Measurements from ENCODE around the gene KIAA2012. TPM values are rescaled to one million over a fixed set of nuclear protein-coding genes. Genes with fewer than 3 reads are reported as not detected.

The KIAA2012 gene
- total RNA-seq, 2 experiments from 2014 or later: not detected

- CTCF ChIA-PET: no interaction called here
- Mint-ChIP-seq H3K27me3 (ENCODE audit: low read depth) (peaks cover 15% of the 10 kb centered on the region), H3K4me3 (no peak overlapping the region), H3K4me1 (ENCODE audit: low read depth) (no peaks in the 10 kb centered on the region), H3K27ac (no peak overlapping the region), H3K9me3 (no peaks in the 10 kb centered on the region), H3K36me3 (ENCODE audit: low read depth) (no peaks in the 10 kb centered on the region)
- intact Hi-C loops (cut with micrococcal nuclease): no loop called here
- no peak for DNase-seq
Measured at GRCh38 chr2:202049092-202049728, 23.8 kb upstream of the KIAA2012 start.

DNA sequence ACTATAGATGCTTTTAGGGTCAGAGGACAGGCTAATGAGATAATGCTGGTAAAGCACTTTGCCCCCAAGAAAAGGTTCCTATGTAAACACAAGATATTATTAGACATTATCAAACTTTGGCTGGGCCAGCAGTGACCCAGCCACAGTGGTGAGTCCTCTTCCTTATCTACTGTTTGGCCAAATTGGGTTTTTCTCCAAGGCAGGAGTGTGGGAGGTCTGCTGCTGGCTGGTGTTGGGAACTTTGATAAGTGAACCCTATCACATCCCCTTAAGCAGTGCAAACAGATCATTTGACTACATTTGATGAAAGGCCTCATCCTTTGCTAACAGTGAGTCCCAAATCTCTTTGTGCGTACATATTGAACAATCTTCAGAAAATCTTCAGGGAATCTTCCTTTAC is 23.2 kb upstream of the KIAA2012 start:
- Mint-ChIP-seq H3K36me3 (ENCODE audit: low read depth) (no peaks in the 10 kb centered on the region), H3K27me3 (ENCODE audit: low read depth) (peaks cover 17% of the 10 kb centered on the region), H3K27ac (no peak overlapping the region), H3K4me3 (no peak overlapping the region), H3K9me3 (no peaks in the 10 kb centered on the region), H3K4me1 (ENCODE audit: low read depth) (no peaks in the 10 kb centered on the region)
- CTCF ChIA-PET: no interaction called here
- DNase-seq: no peak
- intact Hi-C loops (cut with micrococcal nuclease): no loop called here

DNA sequence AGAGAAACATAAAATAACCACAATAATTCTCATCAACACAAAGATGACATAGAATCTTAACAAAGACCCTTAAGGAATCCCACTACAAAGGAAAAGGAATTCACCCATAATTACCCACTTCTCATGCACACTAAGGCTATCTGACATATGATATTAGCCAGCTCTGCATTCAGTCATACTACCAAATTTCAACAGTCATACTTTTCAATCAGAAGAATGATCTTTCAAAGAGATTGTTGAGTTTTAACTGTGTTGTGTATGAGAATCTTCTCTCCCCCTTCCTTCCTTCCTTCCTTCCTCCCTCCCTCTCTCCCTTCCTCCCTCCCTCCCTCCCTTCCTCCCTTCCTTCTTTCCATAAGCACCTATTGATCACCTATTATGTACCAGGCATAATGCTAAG is 22.4 kb upstream of the KIAA2012 start:
- Mint-ChIP-seq H3K4me1 (ENCODE audit: low read depth) (no peaks in the 10 kb centered on the region), H3K27me3 (ENCODE audit: low read depth) (peaks cover 16% of the 10 kb centered on the region), H3K4me3 (no peak overlapping the region), H3K9me3 (no peaks in the 10 kb centered on the region), H3K27ac (no peak overlapping the region), H3K36me3 (ENCODE audit: low read depth) (no peaks in the 10 kb centered on the region)
- intact Hi-C loops (cut with micrococcal nuclease): no loop called here
- CTCF ChIA-PET: no interaction called here
- DNase-seq: no peak

- no peak for DNase-seq
- H3K27me3 Mint-ChIP-seq (ENCODE audit: low read depth): peaks cover 25% of the 10 kb centered on the region
- H3K4me1 Mint-ChIP-seq (ENCODE audit: low read depth): no peaks in the 10 kb centered on the region
- no peak overlapping the region for H3K27ac Mint-ChIP-seq
- no peak overlapping the region for H3K4me3 Mint-ChIP-seq
- no peaks in the 10 kb centered on the region for H3K36me3 Mint-ChIP-seq (ENCODE audit: low read depth)
- intact Hi-C loops (cut with micrococcal nuclease): no loop called here
- CTCF ChIA-PET: no interaction called here
- no peaks in the 10 kb centered on the region for H3K9me3 Mint-ChIP-seq
Measured at GRCh38 chr2:202051499-202052161, 21.4 kb upstream of the KIAA2012 start.

DNA sequence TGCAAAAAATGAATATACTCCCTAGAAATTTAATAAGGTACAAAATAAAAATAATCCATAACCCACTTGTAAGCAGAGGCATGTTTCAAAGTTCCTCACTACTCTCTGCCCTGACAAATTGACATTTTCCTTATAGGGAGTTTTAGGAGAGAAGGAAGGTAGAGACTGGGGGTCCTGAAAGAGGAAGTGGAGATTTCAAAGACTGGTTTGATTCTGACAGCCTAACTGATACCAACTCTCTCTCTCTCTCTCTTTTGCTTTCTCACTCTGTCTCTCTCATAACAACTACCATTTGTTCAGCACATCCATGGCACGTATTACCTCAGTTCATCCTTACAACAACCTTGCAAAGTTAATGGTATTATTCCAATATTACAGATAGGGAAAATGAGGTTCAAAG is 20.8 kb upstream of the KIAA2012 start:
- no peak overlapping the region for H3K4me3 Mint-ChIP-seq
- CTCF ChIA-PET: no interaction called here
- no peak overlapping the region for H3K27ac Mint-ChIP-seq
- H3K27me3 Mint-ChIP-seq (ENCODE audit: low read depth): peaks cover 28% of the 10 kb centered on the region
- H3K9me3 Mint-ChIP-seq: no peaks in the 10 kb centered on the region
- intact Hi-C loops (cut with micrococcal nuclease): no loop called here
- no peaks in the 10 kb centered on the region for H3K4me1 Mint-ChIP-seq (ENCODE audit: low read depth)
- H3K36me3 Mint-ChIP-seq (ENCODE audit: low read depth): no peaks in the 10 kb centered on the region
- DNase-seq: no peak

GRCh38 chr2:202054679-202055078 is 18.4 kb upstream of the KIAA2012 start:
- Mint-ChIP-seq H3K27me3 (ENCODE audit: low read depth) (peaks cover 37% of the 10 kb centered on the region), H3K9me3 (no peaks in the 10 kb centered on the region), H3K4me3 (no peak overlapping the region), H3K4me1 (ENCODE audit: low read depth) (no peaks in the 10 kb centered on the region), H3K27ac (no peak overlapping the region), H3K36me3 (ENCODE audit: low read depth) (no peaks in the 10 kb centered on the region)
- intact Hi-C loops (cut with micrococcal nuclease): no loop called here
- CTCF ChIA-PET: interaction anchor here (0.9 kb wide), 1 partner anchor 35 kb away, joined by 4 read pairs; no protein-coding TSS in a partner anchor
- DNase-seq: no peak

DNA sequence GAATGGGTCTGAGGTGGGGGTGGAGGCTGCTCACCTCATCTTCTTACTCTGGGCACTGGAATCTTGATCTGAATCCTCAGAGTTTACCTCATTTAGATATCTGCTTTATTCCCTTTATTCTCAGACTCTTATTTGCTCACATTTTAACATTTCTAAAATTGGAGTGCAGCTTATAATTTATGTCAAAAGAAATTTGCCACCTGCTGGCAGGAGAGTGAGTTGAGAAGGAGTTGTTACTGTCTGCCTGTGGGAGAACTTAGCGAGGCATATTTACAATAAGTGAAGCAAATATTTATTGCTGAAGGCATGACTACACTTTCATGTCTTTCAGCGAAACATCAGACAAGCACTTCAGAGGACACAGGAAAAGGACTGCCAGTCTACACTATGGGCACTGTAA is 16.4 kb upstream of the KIAA2012 start:
- Mint-ChIP-seq H3K9me3 (no peaks in the 10 kb centered on the region), H3K36me3 (ENCODE audit: low read depth) (no peaks in the 10 kb centered on the region), H3K4me3 (no peak overlapping the region), H3K27me3 (ENCODE audit: low read depth) (peaks cover 37% of the 10 kb centered on the region), H3K27ac (no peak overlapping the region), H3K4me1 (ENCODE audit: low read depth) (no peaks in the 10 kb centered on the region)
- DNase-seq: no peak
- intact Hi-C loops (cut with micrococcal nuclease): no loop called here
- CTCF ChIA-PET: interaction anchor here (0.6 kb wide), 1 partner anchor 170 kb away, joined by 3 read pairs; no protein-coding TSS in a partner anchor

GRCh38 chr2:202060218-202060617 is 12.8 kb upstream of the KIAA2012 start:
- H3K4me1 Mint-ChIP-seq (ENCODE audit: low read depth): no peaks in the 10 kb centered on the region
- no peak overlapping the region for H3K4me3 Mint-ChIP-seq

DNA sequence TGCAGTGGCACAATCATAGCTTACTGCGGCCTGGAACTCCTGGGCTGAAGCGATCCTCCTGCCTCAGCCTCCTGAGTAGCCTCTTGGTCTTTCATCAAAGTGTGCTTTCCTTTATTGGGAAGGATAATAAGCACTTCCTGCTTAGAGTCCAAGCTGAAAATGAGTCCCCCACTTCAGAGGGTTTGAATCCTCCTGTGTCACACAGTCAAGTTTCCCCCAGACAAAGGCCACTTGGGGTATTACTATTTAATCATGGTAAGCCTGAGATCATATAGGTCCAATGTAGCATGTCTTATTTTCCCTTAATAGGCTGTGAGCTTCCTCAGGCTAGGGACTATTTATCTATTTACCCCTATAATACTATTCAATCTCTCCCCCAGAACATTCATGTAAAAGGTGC is 11.4 kb upstream of the KIAA2012 start:
- intact Hi-C loops (cut with micrococcal nuclease): no loop called here
- H3K4me3 Mint-ChIP-seq: no peak overlapping the region
- H3K27me3 Mint-ChIP-seq (ENCODE audit: low read depth): peaks cover 14% of the 10 kb centered on the region
- no peaks in the 10 kb centered on the region for H3K4me1 Mint-ChIP-seq (ENCODE audit: low read depth)
- H3K9me3 Mint-ChIP-seq: no peaks in the 10 kb centered on the region
- no peaks in the 10 kb centered on the region for H3K36me3 Mint-ChIP-seq (ENCODE audit: low read depth)
- no peak for DNase-seq
- no peak overlapping the region for H3K27ac Mint-ChIP-seq
- CTCF ChIA-PET: no interaction called here

More at GRCh38 chr2:202060218-202060617, 12.8 kb upstream of the KIAA2012 start:
- Mint-ChIP-seq H3K36me3 (ENCODE audit: low read depth) (no peaks in the 10 kb centered on the region), H3K27ac (no peak overlapping the region), H3K9me3 (no peaks in the 10 kb centered on the region), H3K27me3 (ENCODE audit: low read depth) (peaks cover 24% of the 10 kb centered on the region)
- DNase-seq: no peak
- intact Hi-C loops (cut with micrococcal nuclease): no loop called here
- CTCF ChIA-PET: no interaction called here

DNA sequence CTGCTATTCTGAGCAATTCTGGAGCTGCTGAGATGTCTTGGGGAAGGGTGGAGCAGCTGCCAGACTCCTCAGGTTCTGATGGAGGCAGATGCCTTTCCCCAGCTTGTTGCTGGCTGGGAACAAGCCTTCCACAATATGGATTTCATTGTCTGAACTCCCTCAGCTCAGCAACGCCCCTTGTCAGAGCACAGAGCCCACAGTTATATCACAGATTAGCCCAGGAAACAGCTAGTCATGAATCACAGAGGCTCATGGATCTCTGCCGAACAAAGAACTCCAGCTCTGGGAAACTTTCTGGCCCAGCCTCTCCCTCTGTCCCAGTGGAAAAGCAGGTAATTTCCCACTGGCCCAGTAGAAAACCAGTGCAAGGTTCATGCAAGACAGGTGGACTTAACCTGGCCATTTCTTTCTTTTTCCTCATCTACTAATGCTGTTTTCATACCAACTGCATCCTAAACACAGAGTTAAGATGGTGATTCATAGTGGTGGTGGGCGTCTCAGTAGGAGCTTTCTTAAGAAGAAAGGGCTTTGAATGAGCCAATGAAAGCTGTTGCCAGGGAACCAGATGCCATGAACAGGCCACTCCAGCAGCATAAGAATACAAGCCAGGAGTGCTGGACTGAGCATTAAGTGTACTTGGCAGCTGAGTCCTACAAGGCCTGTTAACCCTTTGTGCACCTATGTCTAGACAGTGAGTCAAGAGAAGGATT is 8.7 kb upstream of the KIAA2012 start:
- DNase-seq: no peak
- no peaks in the 10 kb centered on the region for H3K4me1 Mint-ChIP-seq (ENCODE audit: low read depth)
- H3K9me3 Mint-ChIP-seq: no peaks in the 10 kb centered on the region
- CTCF ChIA-PET: interaction anchor here (1.0 kb wide), 1 partner anchor 62 kb away, joined by 3 read pairs; no protein-coding TSS in a partner anchor
- no peak overlapping the region for H3K27ac Mint-ChIP-seq
- intact Hi-C loops (cut with micrococcal nuclease): no loop called here
- no peak overlapping the region for H3K4me3 Mint-ChIP-seq
- H3K36me3 Mint-ChIP-seq (ENCODE audit: low read depth): no peaks in the 10 kb centered on the region
- H3K27me3 Mint-ChIP-seq (ENCODE audit: low read depth): peaks cover 4% of the 10 kb centered on the region

DNA sequence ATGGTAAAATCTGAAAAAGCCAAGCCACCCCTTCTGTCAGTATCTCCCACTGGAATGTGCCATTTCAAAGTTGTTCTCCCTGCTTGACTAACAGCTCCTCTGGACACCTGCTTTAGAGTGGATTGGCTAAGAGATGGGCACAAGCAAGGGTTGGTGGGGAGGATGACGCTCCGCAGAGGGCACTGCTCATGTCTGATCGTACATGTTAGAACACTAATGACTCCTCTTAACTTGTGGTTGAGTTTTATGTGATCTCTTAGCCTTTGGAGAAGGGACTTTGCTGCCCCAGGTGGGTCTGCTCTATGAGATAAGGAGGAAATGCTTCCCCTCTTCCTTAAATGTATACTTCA is 8.2 kb upstream of the KIAA2012 start:
- intact Hi-C loops (cut with micrococcal nuclease): no loop called here
- H3K4me1 Mint-ChIP-seq (ENCODE audit: low read depth): no peaks in the 10 kb centered on the region
- no peaks in the 10 kb centered on the region for H3K36me3 Mint-ChIP-seq (ENCODE audit: low read depth)
- no peak overlapping the region for H3K27ac Mint-ChIP-seq
- H3K27me3 Mint-ChIP-seq (ENCODE audit: low read depth): no peaks in the 10 kb centered on the region
- H3K9me3 Mint-ChIP-seq: no peaks in the 10 kb centered on the region
- no peak for DNase-seq
- CTCF ChIA-PET: no interaction called here
- no peak overlapping the region for H3K4me3 Mint-ChIP-seq

- no peak overlapping the region for H3K27ac Mint-ChIP-seq
- CTCF ChIA-PET: interaction anchor here (1.3 kb wide), 1 partner anchor 205 kb away, joined by 3 read pairs; no protein-coding TSS in a partner anchor
- no peak overlapping the region for H3K4me3 Mint-ChIP-seq
Measured at GRCh38 chr2:202065876-202066275, 7.2 kb upstream of the KIAA2012 start.

GRCh38 chr2:202066875-202067274 is 6.2 kb upstream of the KIAA2012 start:
- Mint-ChIP-seq H3K27ac (no peak overlapping the region), H3K27me3 (ENCODE audit: low read depth) (no peaks in the 10 kb centered on the region), H3K4me3 (no peak overlapping the region), H3K4me1 (ENCODE audit: low read depth) (no peaks in the 10 kb centered on the region), H3K36me3 (ENCODE audit: low read depth) (no peaks in the 10 kb centered on the region), H3K9me3 (no peaks in the 10 kb centered on the region)
- CTCF ChIA-PET: interaction anchor here (0.6 to 1.3 kb wide), 3 partner anchors 40 to 407 kb away, joined by 3 to 4 read pairs (median 3); no protein-coding TSS in a partner anchor
- intact Hi-C loops (cut with micrococcal nuclease): no loop called here
- DNase-seq: no peak

More at GRCh38 chr2:202065876-202066275, 7.2 kb upstream of the KIAA2012 start:
- Mint-ChIP-seq H3K36me3 (ENCODE audit: low read depth) (no peaks in the 10 kb centered on the region), H3K9me3 (no peaks in the 10 kb centered on the region), H3K4me1 (ENCODE audit: low read depth) (no peaks in the 10 kb centered on the region), H3K27me3 (ENCODE audit: low read depth) (no peaks in the 10 kb centered on the region)
- DNase-seq: no peak
- intact Hi-C loops (cut with micrococcal nuclease): no loop called here

All from activated naive CD4-positive, alpha-beta T cell treated with anti-CD3 and anti-CD28 coated beads for 36 hours (primary cell).